Calu3 (cell line): ENCODE data around the gene FAM169A. TPM values are rescaled to one million over a fixed set of nuclear protein-coding genes. Genes with fewer than 3 reads are reported as not detected.

Experiments used
- BruUV-seq: library from RNA; stranded (reverse); fragments of 400-500 nt; replicated peaks from 2 replicates; lab custom pipeline; 2021; lab: Mats Ljungman, UMichigan
- CTCF ChIA-PET: fragments of 300-600 bp; sonication (Branson Sonifier 250); formaldehyde crosslinking; loops from one replicate; lab custom pipeline; 2022; ENCODE audit warnings: antibody characterized with exemption; lab: Charles Lee
- DNase-seq: peaks from one replicate; pipeline ENCODE4 v3.0.0; 2022
- H3K27ac Mint-ChIP-seq: one replicate; pipeline ENCODE4 v1.8.0; 2022; ENCODE audit warnings: mixed read lengths; ENCODE audit not compliant: unreplicated experiment
- H3K27me3 Mint-ChIP-seq: one replicate; pipeline ENCODE4 v1.8.0; 2022; ENCODE audit warnings: mixed read lengths; ENCODE audit not compliant: unreplicated experiment
- H3K36me3 Mint-ChIP-seq: one replicate; pipeline ENCODE4 v1.8.0; 2022; ENCODE audit warnings: mild to moderate bottlenecking, moderate library complexity, mixed read lengths; ENCODE audit not compliant: insufficient read depth, unreplicated experiment
- H3K4me1 Mint-ChIP-seq: one replicate; pipeline ENCODE4 v1.8.0; 2022; ENCODE audit warnings: mild to moderate bottlenecking, low read depth, mixed read lengths; ENCODE audit not compliant: unreplicated experiment
- H3K4me3 Mint-ChIP-seq: one replicate; pipeline ENCODE4 v1.8.0; 2022; ENCODE audit warnings: mild to moderate bottlenecking, low read depth, moderate library complexity, mixed read lengths; ENCODE audit not compliant: unreplicated experiment
- H3K9me3 Mint-ChIP-seq: one replicate; pipeline ENCODE4 v1.8.0; 2022; ENCODE audit warnings: low read depth, mixed read lengths; ENCODE audit not compliant: unreplicated experiment
- intact Hi-C: fragments of 100-400 bp; cut with micrococcal nuclease; formaldehyde crosslinking; loops from one replicate; pipeline ENCODE4 v1.10.0; 2022; ENCODE audit not compliant: unreplicated experiment
- total RNA-seq: library from RNA; stranded (reverse); gene quantifications from 2 replicates; pipeline ENCODE4 v1.2.3, GENCODE V29; 2022
- TF ChIP-seq, protein P1 (sequence below): fragments of 200-600 bp; IDR thresholded peaks from one replicate; pipeline ENCODE4 v1.8.0; 2022; ENCODE audit warnings: antibody characterized with exemption; ENCODE audit not compliant: unreplicated experiment

FAM169A gene
- total RNA-seq, 1 experiment from 2014 or later, result 14.1 TPM

DNA sequence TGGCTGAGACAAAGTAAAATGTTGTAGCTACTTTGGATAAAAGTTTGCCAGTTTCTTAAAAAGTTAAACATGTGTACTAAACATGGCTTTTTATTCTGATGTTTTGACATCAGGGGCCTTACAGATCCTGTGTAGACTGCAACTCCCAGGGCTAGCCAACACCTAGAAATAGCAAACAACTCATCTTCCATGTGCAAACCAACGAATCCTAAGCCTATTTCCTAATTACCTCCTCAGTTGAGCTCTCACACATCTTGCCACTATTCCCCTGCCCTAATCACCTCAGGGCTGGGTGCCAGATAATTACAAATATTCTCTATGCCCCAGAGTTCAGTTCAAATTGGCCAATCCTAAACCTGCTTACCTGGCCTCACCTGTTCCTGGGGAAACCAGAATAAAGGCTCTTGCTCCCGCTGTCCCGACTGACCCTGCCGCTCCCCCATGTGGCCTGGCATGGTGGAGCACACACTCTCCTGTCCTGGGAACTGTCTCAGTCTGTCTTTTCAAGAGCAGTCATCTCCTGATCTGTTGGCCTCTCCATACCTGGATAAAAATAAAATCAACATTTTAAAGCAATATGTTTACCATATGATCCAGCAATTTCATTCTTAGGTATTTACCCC is 37.1 kb upstream of the FAM169A start:
- TF ChIP-seq, protein P1, sequence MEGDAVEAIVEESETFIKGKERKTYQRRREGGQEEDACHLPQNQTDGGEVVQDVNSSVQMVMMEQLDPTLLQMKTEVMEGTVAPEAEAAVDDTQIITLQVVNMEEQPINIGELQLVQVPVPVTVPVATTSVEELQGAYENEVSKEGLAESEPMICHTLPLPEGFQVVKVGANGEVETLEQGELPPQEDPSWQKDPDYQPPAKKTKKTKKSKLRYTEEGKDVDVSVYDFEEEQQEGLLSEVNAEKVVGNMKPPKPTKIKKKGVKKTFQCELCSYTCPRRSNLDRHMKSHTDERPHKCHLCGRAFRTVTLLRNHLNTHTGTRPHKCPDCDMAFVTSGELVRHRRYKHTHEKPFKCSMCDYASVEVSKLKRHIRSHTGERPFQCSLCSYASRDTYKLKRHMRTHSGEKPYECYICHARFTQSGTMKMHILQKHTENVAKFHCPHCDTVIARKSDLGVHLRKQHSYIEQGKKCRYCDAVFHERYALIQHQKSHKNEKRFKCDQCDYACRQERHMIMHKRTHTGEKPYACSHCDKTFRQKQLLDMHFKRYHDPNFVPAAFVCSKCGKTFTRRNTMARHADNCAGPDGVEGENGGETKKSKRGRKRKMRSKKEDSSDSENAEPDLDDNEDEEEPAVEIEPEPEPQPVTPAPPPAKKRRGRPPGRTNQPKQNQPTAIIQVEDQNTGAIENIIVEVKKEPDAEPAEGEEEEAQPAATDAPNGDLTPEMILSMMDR, result peak; percentile 80
- Mint-ChIP-seq H3K27ac (no peak overlapping the region), H3K36me3 (no peaks in the 10 kb centered on the region), H3K4me1 (peaks cover 10% of the 10 kb centered on the region), H3K27me3 (no peaks in the 10 kb centered on the region), H3K9me3 (no peaks in the 10 kb centered on the region), H3K4me3 (no peak overlapping the region)
- CTCF ChIA-PET, result interaction anchor here (0.5 to 1.0 kb wide), 3 partner anchors 27 to 137 kb away, joined by 3 to 5 read pairs (median 3); partner anchors contain the start of genes GFM2 and NSA2
- no TSS peak for BruUV-seq
- DNase-seq, result peak; percentile 87
- intact Hi-C loops, result loop anchor here (1.0 kb wide), 1 partner anchor 137 kb away; no protein-coding TSS in a partner anchor

- no peaks in the 10 kb centered on the region for H3K36me3 Mint-ChIP-seq
- BruUV-seq, result no TSS peak
- H3K9me3 Mint-ChIP-seq, result peaks cover 12% of the 10 kb centered on the region
- TF ChIP-seq, protein P1, result no peak
- no peak overlapping the region for H3K4me3 Mint-ChIP-seq
- no peak overlapping the region for H3K27ac Mint-ChIP-seq
- H3K27me3 Mint-ChIP-seq, result no peaks in the 10 kb centered on the region
- DNase-seq, result no peak
- no peaks in the 10 kb centered on the region for H3K4me1 Mint-ChIP-seq
- intact Hi-C loops, result no loop called here
- CTCF ChIA-PET, result interaction anchor here (0.7 kb wide), 1 partner anchor 85 kb away, joined by 4 read pairs; no protein-coding TSS in a partner anchor
These were observed 30.9 kb upstream of the FAM169A start for GRCh38 chr5:74897049-74897448.

DNA sequence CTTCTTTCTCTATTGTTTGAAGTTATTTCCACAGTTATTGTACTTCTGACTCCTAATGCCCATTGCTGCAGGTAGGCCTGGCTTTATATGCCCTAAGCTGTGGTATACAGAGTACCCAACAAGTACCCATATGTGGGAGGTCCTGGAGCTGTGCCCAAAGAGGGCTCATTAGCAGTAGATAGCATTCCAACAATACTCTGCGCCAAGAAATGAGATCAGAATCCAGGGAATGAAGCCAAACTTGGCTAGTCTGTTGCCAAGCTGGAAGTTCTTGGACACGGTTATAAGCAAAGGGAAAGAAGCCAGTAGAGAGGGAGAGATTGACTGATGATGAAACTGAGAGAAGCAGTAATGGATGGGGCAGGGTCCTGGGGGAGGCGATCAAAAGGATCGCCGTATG is 29.7 kb upstream of the FAM169A start:
- intact Hi-C loops, result no loop called here
- H3K27ac Mint-ChIP-seq, result no peak overlapping the region
- BruUV-seq, result no TSS peak
- H3K36me3 Mint-ChIP-seq, result no peaks in the 10 kb centered on the region
- peaks cover 12% of the 10 kb centered on the region for H3K9me3 Mint-ChIP-seq
- no peaks in the 10 kb centered on the region for H3K27me3 Mint-ChIP-seq
- no peaks in the 10 kb centered on the region for H3K4me1 Mint-ChIP-seq
- TF ChIP-seq, protein P1, result no peak
- DNase-seq, result no peak
- CTCF ChIA-PET, result interaction anchor here (0.6 kb wide), 1 partner anchor 982 kb away, joined by 4 read pairs; no protein-coding TSS in a partner anchor
- H3K4me3 Mint-ChIP-seq, result no peak overlapping the region

GRCh38 chr5:74894351-74894750 is 28.2 kb upstream of the FAM169A start:
- CTCF ChIA-PET, result interaction anchor here (0.7 kb wide), 1 partner anchor 455 kb away, joined by 3 read pairs; no protein-coding TSS in a partner anchor
- no TSS peak for BruUV-seq
- Mint-ChIP-seq H3K4me1 (no peaks in the 10 kb centered on the region), H3K36me3 (no peaks in the 10 kb centered on the region), H3K4me3 (no peak overlapping the region), H3K9me3 (peaks cover 12% of the 10 kb centered on the region), H3K27ac (no peak overlapping the region), H3K27me3 (no peaks in the 10 kb centered on the region)
- TF ChIP-seq, protein P1, result no peak
- intact Hi-C loops, result no loop called here
- DNase-seq, result no peak
